IPS DF 4.7 (cell line): ENCODE results near the gene EXO1.

ENCODE experiments used
- DNase-seq: peaks from one replicate; pipeline ENCODE4 v3.0.0-alpha.2; 2013; ENCODE audit warnings: low spot score; ENCODE audit errors: extremely low read depth

Gene EXO1

GRCh38 chr1:241888232-241888631 lies 40.2 kb downstream of the EXO1 start:
- DNase-seq, result no peak

- DNase-seq, result no peak
These were observed 43.3 kb downstream of the EXO1 start for GRCh38 chr1:241891296-241891695.

GRCh38 chr1:241894016-241894415 lies 46.0 kb downstream of the EXO1 start:
- DNase-seq, result no peak

- no peak for DNase-seq
These were observed 47.0 kb downstream of the EXO1 start for GRCh38 chr1:241895013-241895412.

- DNase-seq, result no peak
These were observed 48.6 kb downstream of the EXO1 start for GRCh38 chr1:241896670-241896962.

GRCh38 chr1:241899210-241899609 lies 51.2 kb downstream of the EXO1 start:
- no peak for DNase-seq

- DNase-seq, result no peak
These were observed 52.4 kb downstream of the EXO1 start for GRCh38 chr1:241900381-241900780.

GRCh38 chr1:241902391-241903065 lies 54.5 kb downstream of the EXO1 start:
- no peak for DNase-seq

- DNase-seq, result no peak
These were observed 68.2 kb downstream of the EXO1 start for GRCh38 chr1:241916196-241916595.

- DNase-seq, result no peak
These were observed 69.5 kb downstream of the EXO1 start for GRCh38 chr1:241917487-241917886.

GRCh38 chr1:241918879-241919278 lies 70.9 kb downstream of the EXO1 start:
- no peak for DNase-seq

GRCh38 chr1:241924080-241924808 lies 76.2 kb downstream of the EXO1 start:
- DNase-seq, result no peak

- no peak for DNase-seq
These were observed 78.1 kb downstream of the EXO1 start for GRCh38 chr1:241926141-241926540.

GRCh38 chr1:241927321-241927720 lies 79.3 kb downstream of the EXO1 start:
- no peak for DNase-seq

GRCh38 chr1:241932845-241933244 lies 84.8 kb downstream of the EXO1 start:
- no peak for DNase-seq

GRCh38 chr1:241934201-241934848 lies 86.3 kb downstream of the EXO1 start:
- DNase-seq, result peak; percentile 14

GRCh38 chr1:241934866-241935265 lies 86.9 kb downstream of the EXO1 start:
- DNase-seq, result no peak
